ENCODE data around the gene ATPAF2.

ATPAF2 gene

GRCh38 chr17:18027280-18027679 lies 11.7 kb downstream of the ATPAF2 start:
- no peaks in the 10 kb centered on the region for H3K9me3 Mint-ChIP-seq
- DNase-seq = no peak
- peaks cover 30% of the 10 kb centered on the region for H3K4me1 Mint-ChIP-seq
- no peak for ATAC-seq
- H3K27me3 Mint-ChIP-seq = no peaks in the 10 kb centered on the region
- no peak overlapping the region for H3K4me3 Mint-ChIP-seq
- H3K27ac Mint-ChIP-seq = peak overlapping the region in 1 of 2 donors; percentile 20

- H3K27ac Mint-ChIP-seq = peak overlapping the region; percentile 30 to 72
- ATAC-seq (peak; percentile 95), DNase-seq (peak; percentile 36 to 56)
- H3K4me1 Mint-ChIP-seq = peaks cover 24% of the 10 kb centered on the region
- H3K27me3 Mint-ChIP-seq = no peaks in the 10 kb centered on the region
- H3K4me3 Mint-ChIP-seq = peak overlapping the region; percentile 13 to 55
- no peaks in the 10 kb centered on the region for H3K9me3 Mint-ChIP-seq
These were observed 12.8 kb downstream of the ATPAF2 start for GRCh38 chr17:18025945-18026776.

GRCh38 chr17:18025241-18025944 lies 13.6 kb downstream of the ATPAF2 start:
- Mint-ChIP-seq H3K27ac (peak overlapping the region; percentile 30 to 72), H3K27me3 (no peaks in the 10 kb centered on the region), H3K9me3 (no peaks in the 10 kb centered on the region), H3K4me1 (peaks cover 24% of the 10 kb centered on the region), H3K4me3 (peak overlapping the region; percentile 13 to 55)
- ATAC-seq (peak; percentile 88), DNase-seq (peak in 1 of 2 donors; percentile 36)

GRCh38 chr17:18021372-18021771 lies 17.6 kb downstream of the ATPAF2 start:
- H3K4me3 Mint-ChIP-seq = no peak overlapping the region
- H3K27me3 Mint-ChIP-seq = no peaks in the 10 kb centered on the region
- peaks cover 17% of the 10 kb centered on the region for H3K4me1 Mint-ChIP-seq
- H3K9me3 Mint-ChIP-seq = no peaks in the 10 kb centered on the region
- ATAC-seq = no peak
- DNase-seq = no peak
- no peak overlapping the region for H3K27ac Mint-ChIP-seq

- H3K9me3 Mint-ChIP-seq = no peaks in the 10 kb centered on the region
These were observed 18.0 kb downstream of the ATPAF2 start for GRCh38 chr17:18020971-18021370.

GRCh38 chr17:18019838-18020154 lies 19.2 kb downstream of the ATPAF2 start:
- peaks cover 1% of the 10 kb centered on the region for H3K4me1 Mint-ChIP-seq
- ATAC-seq = no peak
- no peaks in the 10 kb centered on the region for H3K27me3 Mint-ChIP-seq
- H3K4me3 Mint-ChIP-seq = no peak overlapping the region
- H3K27ac Mint-ChIP-seq = no peak overlapping the region
- H3K9me3 Mint-ChIP-seq = no peaks in the 10 kb centered on the region
- DNase-seq = no peak

More at GRCh38 chr17:18020971-18021370, 18.0 kb downstream of the ATPAF2 start:
- no peaks in the 10 kb centered on the region for H3K27me3 Mint-ChIP-seq
- peaks cover 13% of the 10 kb centered on the region for H3K4me1 Mint-ChIP-seq
- H3K4me3 Mint-ChIP-seq = no peak overlapping the region
- ATAC-seq = no peak
- no peak for DNase-seq
- H3K27ac Mint-ChIP-seq = no peak overlapping the region

- Mint-ChIP-seq H3K9me3 (no peaks in the 10 kb centered on the region), H3K27me3 (no peaks in the 10 kb centered on the region), H3K4me3 (no peak overlapping the region), H3K4me1 (peaks cover 11% of the 10 kb centered on the region), H3K27ac (no peak overlapping the region)
- ATAC-seq (no peak), DNase-seq (no peak)
These were observed 20.5 kb downstream of the ATPAF2 start for GRCh38 chr17:18018411-18018921.

- H3K9me3 Mint-ChIP-seq = no peaks in the 10 kb centered on the region
- DNase-seq (no peak), ATAC-seq (no peak)
- H3K4me3 Mint-ChIP-seq = no peak overlapping the region
- H3K27ac Mint-ChIP-seq = peak overlapping the region in 1 of 2 donors; percentile 72
- H3K4me1 Mint-ChIP-seq = peaks cover 11% of the 10 kb centered on the region
- no peaks in the 10 kb centered on the region for H3K27me3 Mint-ChIP-seq
These were observed 21.0 kb downstream of the ATPAF2 start for GRCh38 chr17:18017958-18018357.

GRCh38 chr17:18016426-18016825 lies 22.5 kb downstream of the ATPAF2 start:
- no peak for DNase-seq
- ATAC-seq = no peak
- Mint-ChIP-seq H3K27ac (no peak overlapping the region), H3K27me3 (no peaks in the 10 kb centered on the region), H3K4me3 (no peak overlapping the region), H3K9me3 (no peaks in the 10 kb centered on the region), H3K4me1 (peaks cover 11% of the 10 kb centered on the region)

GRCh38 chr17:18015593-18015992 lies 23.4 kb downstream of the ATPAF2 start:
- no peaks in the 10 kb centered on the region for H3K9me3 Mint-ChIP-seq
- DNase-seq = no peak
- no peak for ATAC-seq
- no peaks in the 10 kb centered on the region for H3K27me3 Mint-ChIP-seq
- H3K4me1 Mint-ChIP-seq = peaks cover 11% of the 10 kb centered on the region
- no peak overlapping the region for H3K4me3 Mint-ChIP-seq
- H3K27ac Mint-ChIP-seq = no peak overlapping the region

- no peaks in the 10 kb centered on the region for H3K27me3 Mint-ChIP-seq
- ATAC-seq = no peak
- peak overlapping the region in 1 of 2 donors; percentile 92 for H3K27ac Mint-ChIP-seq
These were observed 25.0 kb downstream of the ATPAF2 start for GRCh38 chr17:18014006-18014405.

GRCh38 chr17:18011286-18011685 lies 27.7 kb downstream of the ATPAF2 start:
- Mint-ChIP-seq H3K4me1 (peaks cover 11% of the 10 kb centered on the region), H3K27ac (peak overlapping the region in 1 of 2 donors; percentile 27), H3K9me3 (no peaks in the 10 kb centered on the region), H3K27me3 (no peaks in the 10 kb centered on the region), H3K4me3 (no peak overlapping the region)
- DNase-seq (no peak), ATAC-seq (no peak)

More at GRCh38 chr17:18014006-18014405, 25.0 kb downstream of the ATPAF2 start:
- DNase-seq = no peak
- Mint-ChIP-seq H3K4me3 (no peak overlapping the region), H3K4me1 (peaks cover 11% of the 10 kb centered on the region), H3K9me3 (no peaks in the 10 kb centered on the region)

- H3K4me3 Mint-ChIP-seq = no peak overlapping the region
- no peak for ATAC-seq
- H3K9me3 Mint-ChIP-seq = no peaks in the 10 kb centered on the region
- H3K27me3 Mint-ChIP-seq = no peaks in the 10 kb centered on the region
- H3K4me1 Mint-ChIP-seq = peaks cover 18% of the 10 kb centered on the region
- no peak for DNase-seq
- H3K27ac Mint-ChIP-seq = no peak overlapping the region
These were observed 29.2 kb downstream of the ATPAF2 start for GRCh38 chr17:18009609-18010420.

GRCh38 chr17:18008496-18009268 lies 30.3 kb downstream of the ATPAF2 start:
- ATAC-seq = no peak
- Mint-ChIP-seq H3K9me3 (no peaks in the 10 kb centered on the region), H3K27me3 (no peaks in the 10 kb centered on the region), H3K4me1 (peaks cover 8% of the 10 kb centered on the region), H3K4me3 (no peak overlapping the region), H3K27ac (no peak overlapping the region)
- no peak for DNase-seq

Measured in stimulated activated naive CD8-positive, alpha-beta T cell treated with anti-CD3 and anti-CD28 coated beads, Interleukin-15, amount 100 ng/mL, for 72 hours (primary cell).